DLD1 (cell line): ENCODE data around the gene AMFR.
"Not testable (repeated sequence)": the region's sequence is repeated elsewhere in the genome, so short reads cannot be mapped to it uniquely, and the experiment has no call there.

Source experiments
- in situ Hi-C: cut with HindIII; loops from 2 replicates; pipeline ENCODE4 v1.10.0; 2017; ENCODE audit warnings: low sequenced_read_pairs

The AMFR gene

GRCh38 chr16:56396724-56397123 is 28.6 kb downstream of the AMFR start:
- in situ Hi-C loops = not testable (repeated sequence)

DNA sequence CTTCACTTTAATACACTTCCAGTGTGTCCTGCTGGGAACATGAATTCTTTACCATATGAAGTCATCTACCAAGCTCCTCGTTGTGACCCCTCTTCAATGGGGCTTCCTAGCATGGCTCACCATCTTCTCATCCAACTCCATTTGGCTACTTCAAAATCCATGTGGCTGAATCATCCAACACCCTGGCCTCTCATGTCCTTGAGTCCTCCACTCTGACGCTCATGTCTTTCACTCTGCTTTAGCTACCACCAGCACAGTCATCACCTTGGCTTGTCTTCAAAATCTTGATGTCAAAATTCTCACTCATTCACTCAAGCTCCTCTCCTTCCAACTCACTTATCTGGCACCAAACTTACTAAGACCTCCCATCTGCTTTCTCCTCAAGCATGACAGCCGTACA is 35.8 kb downstream of the AMFR start:
- in situ Hi-C loops = no loop called here

- in situ Hi-C loops = no loop called here
Observed at GRCh38 chr16:56388209-56388608, 37.1 kb downstream of the AMFR start.

DNA sequence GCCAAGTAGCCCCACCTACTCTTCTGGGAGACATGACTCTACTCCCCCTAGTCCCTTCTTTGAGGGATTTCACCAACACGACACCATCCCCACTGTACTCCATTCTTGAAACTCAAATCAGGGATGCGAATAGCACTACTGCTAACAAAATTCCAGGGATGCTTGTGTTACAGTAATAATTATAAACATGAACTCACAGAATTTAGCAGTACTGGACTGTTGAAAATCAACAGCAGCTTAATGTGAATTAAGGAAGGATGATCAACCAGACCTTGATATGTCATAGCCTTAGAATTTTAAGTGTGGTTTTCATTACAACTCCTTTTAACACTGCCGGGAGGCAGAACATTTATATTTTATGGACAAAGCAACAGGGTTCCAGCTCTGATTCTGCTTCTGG is 37.9 kb downstream of the AMFR start:
- in situ Hi-C loops = no loop called here

DNA sequence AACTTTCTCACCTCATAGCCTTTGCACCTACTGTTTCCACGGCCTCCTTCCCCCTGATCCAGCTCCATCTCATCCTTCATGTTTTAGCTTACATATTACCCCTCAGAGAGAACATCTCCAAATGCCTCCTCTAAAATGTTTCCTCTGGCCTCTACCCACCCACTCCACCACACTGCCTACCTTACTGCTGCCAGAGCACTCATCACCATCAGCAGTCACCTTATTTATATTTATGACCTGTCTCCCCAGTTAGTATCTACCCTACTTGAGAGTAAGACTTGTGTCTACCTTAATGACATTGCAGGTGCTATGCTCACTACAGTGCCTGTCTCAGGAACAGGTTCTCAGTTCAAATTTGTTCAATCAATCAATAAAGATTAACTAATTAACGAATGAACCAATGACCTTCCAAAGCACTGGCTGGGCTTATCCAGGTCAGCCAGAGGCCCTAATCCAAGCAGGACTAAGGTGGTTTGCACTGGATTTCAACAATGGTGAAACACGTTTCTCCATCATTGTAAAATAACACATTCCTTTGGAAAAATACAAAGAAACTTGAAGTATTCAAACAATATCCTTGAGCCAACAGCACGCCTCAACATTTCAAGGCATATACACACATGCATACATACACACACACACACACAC is 41.1 kb downstream of the AMFR start:
- in situ Hi-C loops = no loop called here

DNA sequence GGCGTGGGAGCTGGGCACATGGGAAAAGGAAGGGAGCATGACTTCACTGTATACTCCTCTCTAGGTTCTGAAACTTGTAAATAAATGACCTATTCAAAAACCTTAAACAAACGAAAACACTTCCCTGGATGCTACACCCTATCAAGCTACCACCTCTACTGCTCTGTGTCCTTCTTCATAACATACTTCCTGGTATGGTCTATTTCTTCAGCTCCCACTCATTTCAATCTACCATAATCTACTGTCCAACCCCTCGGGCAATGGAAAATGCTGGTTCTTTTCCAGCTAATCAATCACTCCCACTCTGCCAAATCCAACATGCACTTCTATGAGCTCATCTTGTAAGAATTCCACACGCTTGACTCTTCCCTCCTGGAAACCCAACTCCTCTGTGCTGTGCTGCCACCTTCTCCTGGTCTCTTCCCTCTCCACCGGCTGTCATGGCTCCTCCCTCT is 42.4 kb downstream of the AMFR start:
- in situ Hi-C loops = no loop called here

DNA sequence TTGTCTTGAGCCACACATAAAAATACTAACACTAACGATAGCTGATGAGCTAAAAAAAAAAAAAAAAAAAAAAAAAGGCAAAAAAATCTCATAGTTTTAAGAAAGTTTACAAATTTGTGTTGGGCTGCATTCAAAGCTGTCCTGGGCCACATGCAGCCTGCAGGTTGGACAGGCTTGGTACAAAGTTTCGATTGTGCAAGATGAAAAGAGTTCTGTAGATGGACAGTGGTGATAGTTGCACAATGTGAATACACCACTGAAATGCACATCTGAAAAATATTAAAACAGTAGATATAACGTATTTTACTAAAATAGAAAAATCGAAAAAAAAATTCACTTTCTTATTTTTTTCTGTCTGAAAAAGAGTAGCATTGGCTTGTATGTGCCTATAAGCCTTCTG is 42.9 kb downstream of the AMFR start:
- in situ Hi-C loops = no loop called here

- in situ Hi-C loops = not testable (repeated sequence)
Observed at GRCh38 chr16:56380778-56381485, 44.4 kb downstream of the AMFR start.

DNA sequence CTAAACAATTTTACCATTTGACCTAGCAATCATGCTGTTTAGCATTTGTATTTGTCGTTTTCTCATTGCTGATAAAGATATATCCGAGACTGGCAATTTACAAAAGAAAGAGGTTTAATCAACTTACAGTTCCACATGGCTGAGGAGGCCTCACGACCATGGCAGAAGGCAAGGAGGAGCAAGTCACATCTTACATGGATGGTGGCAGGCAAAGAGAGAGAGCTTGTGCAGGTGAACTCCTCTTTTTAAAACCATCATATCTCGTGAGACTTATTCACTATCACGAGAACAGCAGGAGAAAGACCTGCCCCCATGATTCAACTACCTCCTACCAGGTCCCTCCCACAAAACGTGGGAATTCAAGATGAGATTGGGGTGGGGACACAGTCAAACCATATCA is 46.3 kb downstream of the AMFR start:
- in situ Hi-C loops = not testable (repeated sequence)

DNA sequence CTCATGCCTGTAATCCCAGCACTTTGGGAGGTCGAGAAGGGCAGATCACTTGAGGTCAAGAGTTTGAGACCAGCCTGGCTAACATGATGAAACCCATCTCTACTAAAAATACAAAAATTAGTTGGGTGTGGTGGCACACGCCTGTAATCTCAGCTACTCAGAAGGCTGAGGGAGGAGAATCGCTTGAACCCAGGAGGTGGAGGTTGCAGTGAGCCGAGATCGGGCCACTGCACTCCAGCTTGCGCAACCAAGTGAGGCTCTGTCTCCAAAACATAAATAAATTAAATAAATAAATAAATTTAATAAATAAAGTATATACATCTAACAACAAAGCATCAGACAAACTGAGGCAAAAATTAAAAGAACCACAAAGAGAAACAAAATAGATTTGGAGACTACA is 49.6 kb downstream of the AMFR start:
- in situ Hi-C loops = not testable (repeated sequence)

- in situ Hi-C loops = no loop called here
Observed at GRCh38 chr16:56373003-56373402, 52.3 kb downstream of the AMFR start.

GRCh38 chr16:56372013-56372634 is 53.2 kb downstream of the AMFR start:
- in situ Hi-C loops = no loop called here

GRCh38 chr16:56371660-56371937 is 53.7 kb downstream of the AMFR start:
- in situ Hi-C loops = no loop called here

DNA sequence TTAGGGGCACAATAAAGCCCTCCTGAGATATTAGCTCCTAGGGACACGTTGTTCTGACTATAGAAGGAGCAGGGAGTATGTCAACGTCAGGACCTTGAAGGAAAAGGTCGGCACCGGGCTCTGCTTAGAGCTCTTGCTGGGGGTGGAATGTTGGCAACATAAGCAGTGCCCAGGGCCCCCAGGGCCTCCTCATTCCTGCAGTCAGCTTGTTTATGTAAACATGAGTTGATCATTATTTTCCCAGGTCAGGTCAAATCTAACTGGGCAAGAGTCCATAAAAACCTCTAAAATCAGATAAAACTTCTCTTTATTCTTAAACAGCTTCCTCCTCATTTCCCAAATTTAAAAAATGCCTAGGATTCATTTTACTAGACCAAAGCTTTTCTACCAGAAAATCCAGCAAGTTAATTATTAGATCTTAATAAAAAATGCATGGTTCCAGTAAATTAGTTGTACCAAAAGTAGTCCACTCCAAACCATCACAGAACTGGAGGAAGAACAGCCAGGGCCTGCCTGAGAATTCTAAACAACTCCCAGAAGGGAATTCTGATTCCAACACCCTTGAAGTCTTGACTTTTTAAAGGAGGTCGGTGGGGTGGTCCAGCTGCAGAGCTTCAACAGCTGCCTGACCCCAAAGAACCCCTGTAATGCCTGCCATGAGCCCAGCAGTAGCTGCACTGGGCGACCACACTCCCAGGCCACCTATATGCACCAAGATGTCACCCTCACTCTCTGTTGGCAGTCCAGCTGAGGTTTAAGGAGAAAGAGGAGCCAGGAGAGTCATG is 54.3 kb downstream of the AMFR start:
- in situ Hi-C loops = no loop called here

DNA sequence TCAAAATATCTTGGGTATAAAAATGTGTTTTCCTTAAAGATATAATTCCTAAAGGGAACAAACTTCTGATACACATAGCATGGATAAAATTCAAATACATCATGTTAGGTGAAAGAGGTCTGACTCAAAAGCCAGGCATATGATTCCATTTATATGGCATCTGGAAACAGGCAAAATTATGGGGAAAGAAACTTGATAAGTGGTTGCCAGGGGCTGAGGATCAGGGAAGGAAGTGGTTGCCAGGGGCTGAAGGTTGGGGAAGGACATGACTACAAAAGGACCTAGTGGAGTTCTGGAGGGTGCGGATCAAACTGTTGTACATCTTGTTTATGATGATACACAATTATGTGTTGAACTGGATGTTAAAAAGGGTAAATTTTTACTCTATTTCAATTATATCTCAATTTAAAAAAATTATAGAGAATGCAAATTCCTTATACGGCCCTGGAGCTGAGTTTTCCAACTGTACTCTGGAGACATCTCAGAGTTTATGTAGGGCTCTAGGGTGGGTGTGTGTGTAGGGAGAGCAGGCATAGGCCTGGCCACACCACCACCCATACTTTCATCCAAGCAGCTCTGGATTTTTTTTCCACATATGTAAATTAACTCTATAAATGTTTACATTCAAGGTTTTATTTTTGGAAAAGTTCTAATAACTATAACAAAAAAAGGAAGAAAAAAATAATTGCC is 55.0 kb downstream of the AMFR start:
- in situ Hi-C loops = no loop called here

GRCh38 chr16:56369202-56369601 is 56.1 kb downstream of the AMFR start:
- in situ Hi-C loops = no loop called here

- in situ Hi-C loops = no loop called here
Observed at GRCh38 chr16:56368545-56368944, 56.8 kb downstream of the AMFR start.

GRCh38 chr16:56367764-56368163 is 57.6 kb downstream of the AMFR start:
- in situ Hi-C loops = no loop called here

DNA sequence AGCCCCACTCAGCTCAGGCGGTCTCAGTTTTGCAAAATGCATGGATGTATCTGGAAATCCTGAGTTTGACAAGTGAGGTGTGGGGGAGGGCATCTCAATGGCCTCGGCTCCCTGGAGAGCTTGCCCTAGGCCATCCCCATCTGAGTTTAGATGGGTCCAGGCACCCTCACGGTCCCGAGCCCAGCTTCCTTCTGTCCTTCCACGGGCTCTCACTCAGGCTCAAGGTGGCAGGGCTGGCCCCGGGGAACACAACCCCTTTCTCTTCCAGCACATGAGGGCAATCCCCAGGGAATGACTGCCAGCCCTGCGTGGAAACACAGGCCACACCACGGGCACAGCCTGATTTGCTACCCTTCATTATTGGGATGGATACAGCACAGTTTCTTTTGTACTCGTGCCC is 58.4 kb downstream of the AMFR start:
- in situ Hi-C loops = no loop called here

DNA sequence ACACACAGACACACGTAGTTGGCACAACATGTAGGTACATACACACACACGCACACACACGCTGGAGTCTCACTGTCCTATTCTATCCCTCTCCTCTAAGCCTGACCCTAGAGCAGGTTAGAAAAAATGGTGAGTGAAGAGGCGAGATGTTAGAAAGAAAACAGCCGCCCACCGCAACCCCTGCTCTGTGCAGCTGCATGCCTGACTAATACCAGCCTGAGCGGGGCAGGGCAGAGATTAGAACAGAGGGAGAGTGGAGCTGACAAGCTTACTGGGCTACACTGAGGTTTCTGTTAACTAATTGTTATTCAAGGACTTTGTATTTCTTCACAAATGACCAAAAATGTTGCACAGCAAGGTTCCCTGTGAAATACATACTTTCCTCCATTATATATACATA is 59.8 kb downstream of the AMFR start:
- in situ Hi-C loops = no loop called here

DNA sequence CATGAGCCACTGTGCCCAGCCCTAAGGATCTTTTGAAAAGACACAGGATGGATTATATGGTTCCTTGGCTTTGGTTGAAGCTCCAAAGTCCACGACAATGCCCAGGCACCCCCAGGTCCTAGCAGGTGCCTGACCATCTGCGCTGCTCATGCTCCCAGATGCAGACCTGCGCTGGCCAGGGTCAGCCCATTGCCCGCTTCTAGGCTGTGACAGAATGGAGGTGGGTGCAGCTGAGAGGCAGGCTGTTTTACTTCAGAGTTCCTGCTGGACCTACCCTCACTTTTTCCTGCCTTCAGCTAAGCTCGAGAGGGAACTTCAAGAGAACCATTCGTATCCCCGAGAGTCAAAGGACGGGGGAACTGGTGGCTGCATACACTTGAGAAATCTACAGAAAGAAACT is 60.5 kb downstream of the AMFR start:
- in situ Hi-C loops = no loop called here
